CD8-positive, alpha-beta memory T cell (primary cell): ENCODE results near the gene ANXA6. TPM values are rescaled to one million over a fixed set of nuclear protein-coding genes. Genes with fewer than 3 reads are reported as not detected.

Source experiments
- CTCF ChIA-PET: fragments of 350-600 bp; sonication (Branson Sonifier 250); formaldehyde crosslinking; loops from one replicate; lab custom pipeline; 2021; ENCODE audit warnings: antibody characterized with exemption; lab: Charles Lee
- POLR2A ChIA-PET: fragments of 350-600 bp; sonication (Branson Sonifier 250); formaldehyde crosslinking; loops from one replicate; lab custom pipeline; 2021; ENCODE audit warnings: antibody characterized with exemption; lab: Charles Lee
- DNase-seq, 5 donors: peaks; one replicate each; pipeline versions ENCODE4 v3.0.0 to v3.0.0-alpha.2; 2020 to 2022; ENCODE audit warnings: mixed read lengths in 1 of 5
- H3K27ac ChIP-seq: one replicate; pipeline ENCODE4 v1.7.0; 2013; ENCODE audit warnings: low read depth, mild to moderate bottlenecking, low read length, moderate library complexity
- H3K27me3 ChIP-seq: 2 replicates; pipeline ENCODE4 v1.7.0; 2013; ENCODE audit warnings: low read length, mild to moderate bottlenecking; ENCODE audit not compliant: insufficient read depth, poor library complexity, severe bottlenecking
- H3K36me3 ChIP-seq: 2 replicates; pipeline ENCODE4 v1.7.0; 2013; ENCODE audit warnings: mild to moderate bottlenecking, low read length, moderate library complexity; ENCODE audit not compliant: insufficient read depth
- H3K4me1 ChIP-seq: 2 replicates; pipeline ENCODE4 v1.7.0; 2013; ENCODE audit warnings: mild to moderate bottlenecking, low read length, moderate library complexity; ENCODE audit not compliant: insufficient read depth
- H3K4me3 ChIP-seq: 2 replicates; pipeline ENCODE4 v1.7.0; 2013; ENCODE audit warnings: mild to moderate bottlenecking, low read length
- H3K9me3 ChIP-seq: 2 replicates; pipeline ENCODE4 v1.7.0; 2013; ENCODE audit warnings: mild to moderate bottlenecking, low read length
- H3K27ac Mint-ChIP-seq, 8 donors: one replicate each; pipeline ENCODE4 v1.8.0; 2020 to 2021; ENCODE audit warnings: mixed read lengths in 8 of 8, mild to moderate bottlenecking in 6 of 8, inconsistent platforms in 3 of 8, moderate library complexity in 3 of 8
- H3K27me3 Mint-ChIP-seq, 2 donors: one replicate each; pipeline ENCODE4 v1.8.0; 2020 to 2021; ENCODE audit warnings: mixed read lengths in 2 of 2, mild to moderate bottlenecking in 1 of 2, moderate library complexity in 1 of 2
- H3K36me3 Mint-ChIP-seq, 3 donors: one replicate each; pipeline ENCODE4 v1.8.0; 2020 to 2021; ENCODE audit warnings: mixed read lengths in 3 of 3, inconsistent platforms in 1 of 3, mild to moderate bottlenecking in 1 of 3
- H3K4me1 Mint-ChIP-seq, 3 donors: one replicate each; pipeline ENCODE4 v1.8.0; 2020 to 2021; ENCODE audit warnings: mixed read lengths in 3 of 3, inconsistent platforms in 1 of 3, mild to moderate bottlenecking in 1 of 3
- H3K4me3 Mint-ChIP-seq, 7 donors: one replicate each; pipeline ENCODE4 v1.8.0; 2020 to 2021; ENCODE audit warnings: mixed read lengths in 7 of 7, mild to moderate bottlenecking in 6 of 7, moderate library complexity in 4 of 7, inconsistent platforms in 2 of 7
- H3K9me3 Mint-ChIP-seq, 5 donors: one replicate each; pipeline ENCODE4 v1.8.0; 2020 to 2022; ENCODE audit warnings: mixed read lengths in 5 of 5, mild to moderate bottlenecking in 3 of 5, moderate library complexity in 2 of 5, inconsistent platforms in 1 of 5
- polyA plus RNA-seq: library from polyadenylated mRNA; unstranded; fragments of 300-500 nt; fragmentation: Illumina TruSeq; gene quantifications from one replicate; pipeline ENCODE4 v1.2.3, GENCODE V29; 2021
- total RNA-seq, 2 experiments: library from RNA; stranded (reverse); gene quantifications; one replicate each; pipeline ENCODE4 v1.2.3, GENCODE V29; 2021

The ANXA6 gene
- total and polyA plus RNA-seq, 3 experiments from 2014 or later: 351 to 459 (median 452) TPM

GRCh38 chr5:151127926-151128325, 29.7 kb downstream of the ANXA6 start:
- ChIA-PET POLR2A (interaction anchor here (3.4 kb wide), 1 partner anchor 38 kb away, joined by 28 read pairs; no protein-coding TSS in a partner anchor), CTCF (interaction anchor here (3.3 to 8.5 kb wide), 5 partner anchors 13 to 114 kb away, joined by 11 to 308 read pairs (median 36); no protein-coding TSS in a partner anchor)
- Mint-ChIP-seq H3K4me1 (peaks cover 41 to 76% (median 65%) of the 10 kb centered on the region in 3 donors), H3K27ac (peak overlapping the region in 7 of 8 donors; percentile 21 to 94 (median 39)), H3K9me3 (no peaks in the 10 kb centered on the region), H3K36me3 (peaks cover 5 to 96% (median 33%) of the 10 kb centered on the region in 3 donors), H3K27me3 (no peaks in the 10 kb centered on the region), H3K4me3 (no peak overlapping the region)
- no peaks in the 10 kb centered on the region for H3K9me3 ChIP-seq
- no peak for DNase-seq
- peaks cover 33% of the 10 kb centered on the region for H3K4me1 ChIP-seq
- H3K27ac ChIP-seq: no peak overlapping the region
- H3K4me3 ChIP-seq: no peak overlapping the region
- no peaks in the 10 kb centered on the region for H3K27me3 ChIP-seq
- peaks cover 64% of the 10 kb centered on the region for H3K36me3 ChIP-seq

GRCh38 chr5:151126199-151126645, 31.4 kb downstream of the ANXA6 start:
- ChIA-PET CTCF (interaction anchor here (0.7 to 8.5 kb wide), 40 partner anchors 8 to 367 kb away, joined by 3 to 308 read pairs (median 5); partner anchors contain the start of genes ANXA6, CCDC69, DCTN4 and GM2A), POLR2A (interaction anchor here (0.6 to 3.4 kb wide), 7 partner anchors 28 to 126 kb away, joined by 3 to 28 read pairs (median 4); partner anchors contain the start of genes ANXA6 and GM2A)
- Mint-ChIP-seq H3K36me3 (peaks cover 0 to 96% (median 29%) of the 10 kb centered on the region in 3 donors), H3K27me3 (no peaks in the 10 kb centered on the region), H3K4me1 (peaks cover 30 to 61% (median 51%) of the 10 kb centered on the region in 3 donors), H3K9me3 (no peaks in the 10 kb centered on the region), H3K27ac (peak overlapping the region; percentile 10 to 95 (median 76)), H3K4me3 (peak overlapping the region in 1 of 7 donors; percentile 2)
- DNase-seq: peak; percentile 52 to 75 (median 57)
- Histone ChIP-seq H3K36me3 (peaks cover 64% of the 10 kb centered on the region), H3K27ac (no peak overlapping the region), H3K4me1 (peaks cover 15% of the 10 kb centered on the region), H3K27me3 (no peaks in the 10 kb centered on the region), H3K9me3 (no peaks in the 10 kb centered on the region), H3K4me3 (no peak overlapping the region)

GRCh38 chr5:151125421-151125820, 32.2 kb downstream of the ANXA6 start:
- DNase-seq: peak in 1 of 5 donors; percentile 51
- H3K9me3 Mint-ChIP-seq: no peaks in the 10 kb centered on the region
- peaks cover 0 to 96% (median 32%) of the 10 kb centered on the region in 3 donors for H3K36me3 Mint-ChIP-seq
- no peaks in the 10 kb centered on the region for H3K9me3 ChIP-seq
- H3K4me3 Mint-ChIP-seq: peak overlapping the region in 1 of 7 donors; percentile 30
- H3K27ac ChIP-seq: no peak overlapping the region
- POLR2A ChIA-PET: interaction anchor here (0.6 to 3.4 kb wide), 6 partner anchors 30 to 127 kb away, joined by 3 to 28 read pairs (median 4); partner anchors contain the start of gene GM2A
- H3K4me3 ChIP-seq: no peak overlapping the region
- H3K27ac Mint-ChIP-seq: peak overlapping the region in 6 of 8 donors; percentile 38 to 91 (median 76)
- no peaks in the 10 kb centered on the region for H3K27me3 ChIP-seq
- peaks cover 12% of the 10 kb centered on the region for H3K4me1 ChIP-seq
- CTCF ChIA-PET: interaction anchor here (0.7 to 8.5 kb wide), 36 partner anchors 7 to 366 kb away, joined by 3 to 308 read pairs (median 6); partner anchors contain the start of genes ANXA6, CCDC69, DCTN4 and GM2A
- peaks cover 26 to 55% (median 46%) of the 10 kb centered on the region in 3 donors for H3K4me1 Mint-ChIP-seq
- H3K27me3 Mint-ChIP-seq: no peaks in the 10 kb centered on the region
- H3K36me3 ChIP-seq: peaks cover 65% of the 10 kb centered on the region

- Histone ChIP-seq H3K4me1 (peaks cover 12% of the 10 kb centered on the region), H3K27ac (no peak overlapping the region), H3K27me3 (no peaks in the 10 kb centered on the region), H3K36me3 (peaks cover 73% of the 10 kb centered on the region), H3K4me3 (no peak overlapping the region), H3K9me3 (no peaks in the 10 kb centered on the region)
- Mint-ChIP-seq H3K27ac (peak overlapping the region in 7 of 8 donors; percentile 38 to 87 (median 82)), H3K9me3 (no peaks in the 10 kb centered on the region), H3K27me3 (no peaks in the 10 kb centered on the region), H3K36me3 (peaks cover 3 to 96% (median 38%) of the 10 kb centered on the region in 3 donors), H3K4me1 (peaks cover 26 to 47% (median 39%) of the 10 kb centered on the region in 3 donors), H3K4me3 (no peak overlapping the region)
- CTCF ChIA-PET: interaction anchor here (1.1 to 8.5 kb wide), 7 partner anchors 9 to 114 kb away, joined by 3 to 308 read pairs (median 36); no protein-coding TSS in a partner anchor
- peak in 3 of 5 donors; percentile 18 to 55 (median 53) for DNase-seq
- POLR2A ChIA-PET: interaction anchor here (3.4 kb wide), 1 partner anchor 42 kb away, joined by 28 read pairs; no protein-coding TSS in a partner anchor
Measured at GRCh38 chr5:151123897-151124751, 33.5 kb downstream of the ANXA6 start.

GRCh38 chr5:151122828-151123227, 34.8 kb downstream of the ANXA6 start:
- no peaks in the 10 kb centered on the region for H3K27me3 Mint-ChIP-seq
- CTCF ChIA-PET: interaction anchor here (1.1 to 11.3 kb wide), 4 partner anchors 12 to 70 kb away, joined by 3 to 267 read pairs (median 69); no protein-coding TSS in a partner anchor
- H3K4me1 Mint-ChIP-seq: peaks cover 26 to 35% (median 27%) of the 10 kb centered on the region in 3 donors
- peak overlapping the region in 7 of 8 donors; percentile 24 to 89 (median 82) for H3K27ac Mint-ChIP-seq
- H3K27ac ChIP-seq: no peak overlapping the region
- H3K9me3 Mint-ChIP-seq: no peaks in the 10 kb centered on the region
- H3K4me1 ChIP-seq: peaks cover 12% of the 10 kb centered on the region
- no peaks in the 10 kb centered on the region for H3K9me3 ChIP-seq
- H3K36me3 ChIP-seq: peaks cover 71% of the 10 kb centered on the region
- no peak overlapping the region for H3K4me3 ChIP-seq
- POLR2A ChIA-PET: interaction anchor here (0.6 kb wide), 1 partner anchor 30 kb away, joined by 3 read pairs; no protein-coding TSS in a partner anchor
- H3K36me3 Mint-ChIP-seq: peaks cover 3 to 96% (median 38%) of the 10 kb centered on the region in 3 donors
- peak in 1 of 5 donors; percentile 35 for DNase-seq
- no peak overlapping the region for H3K4me3 Mint-ChIP-seq
- H3K27me3 ChIP-seq: no peaks in the 10 kb centered on the region

GRCh38 chr5:151121665-151122064, 35.9 kb downstream of the ANXA6 start:
- DNase-seq: no peak
- POLR2A ChIA-PET: no interaction called here
- CTCF ChIA-PET: interaction anchor here (0.7 to 11.3 kb wide), 3 partner anchors 43 to 119 kb away, joined by 4 to 267 read pairs (median 117); no protein-coding TSS in a partner anchor
- Histone ChIP-seq H3K27me3 (no peaks in the 10 kb centered on the region), H3K9me3 (no peaks in the 10 kb centered on the region), H3K27ac (no peak overlapping the region), H3K36me3 (peaks cover 82% of the 10 kb centered on the region), H3K4me3 (no peak overlapping the region), H3K4me1 (peaks cover 12% of the 10 kb centered on the region)
- no peaks in the 10 kb centered on the region for H3K27me3 Mint-ChIP-seq
- no peaks in the 10 kb centered on the region for H3K9me3 Mint-ChIP-seq
- peak overlapping the region in 6 of 8 donors; percentile 50 to 82 (median 72) for H3K27ac Mint-ChIP-seq
- H3K4me3 Mint-ChIP-seq: no peak overlapping the region
- peaks cover 3 to 98% (median 33%) of the 10 kb centered on the region in 3 donors for H3K36me3 Mint-ChIP-seq
- peaks cover 17 to 30% (median 18%) of the 10 kb centered on the region in 3 donors for H3K4me1 Mint-ChIP-seq

- Mint-ChIP-seq H3K27me3 (no peaks in the 10 kb centered on the region), H3K9me3 (no peaks in the 10 kb centered on the region), H3K36me3 (peaks cover 3 to 98% (median 29%) of the 10 kb centered on the region in 3 donors), H3K4me1 (peaks cover 12 to 28% (median 13%) of the 10 kb centered on the region in 3 donors), H3K27ac (peak overlapping the region; percentile 29 to 76 (median 49)), H3K4me3 (no peak overlapping the region)
- no peak overlapping the region for H3K27ac ChIP-seq
- peaks cover 7% of the 10 kb centered on the region for H3K4me1 ChIP-seq
- H3K9me3 ChIP-seq: no peaks in the 10 kb centered on the region
- H3K27me3 ChIP-seq: no peaks in the 10 kb centered on the region
- CTCF ChIA-PET: interaction anchor here (9.8 to 11.3 kb wide), 2 partner anchors 44 to 68 kb away, joined by 117 to 267 read pairs; no protein-coding TSS in a partner anchor
- POLR2A ChIA-PET: no interaction called here
- peaks cover 88% of the 10 kb centered on the region for H3K36me3 ChIP-seq
- no peak for DNase-seq
- H3K4me3 ChIP-seq: no peak overlapping the region
Measured at GRCh38 chr5:151121095-151121494, 36.5 kb downstream of the ANXA6 start.
